Astrocyte (in vitro differentiated cells and primary cell): ENCODE measurements around the gene UMODL1.

ENCODE experiments used
- CTCF ChIP-seq: IDR thresholded peaks from 2 replicates; pipeline ENCODE4 v1.5.1; 2011; ENCODE audit warnings: low read depth, mild to moderate bottlenecking, inconsistent platforms, low read length, moderate library complexity; ENCODE audit not compliant: insufficient read depth
- EZH2 ChIP-seq: IDR thresholded peaks from 2 replicates; pipeline ENCODE4 v1.6.1; 2012; ENCODE audit warnings: mild to moderate bottlenecking, low read length, inconsistent platforms; ENCODE audit not compliant: insufficient read depth

- TF ChIP-seq CTCF (no peak), EZH2 (no peak)
Measured at GRCh38 chr21:42069327-42069726, 1.8 kb upstream of the UMODL1 start.
